ENCODE measurements around the gene TCOF1. TPM values are rescaled to one million over a fixed set of nuclear protein-coding genes. Genes with fewer than 3 reads are reported as not detected.

The TCOF1 gene
- total RNA-seq, 4 donors from 2014 or later, result 32.1 to 54.2 (median 33.1) TPM

DNA sequence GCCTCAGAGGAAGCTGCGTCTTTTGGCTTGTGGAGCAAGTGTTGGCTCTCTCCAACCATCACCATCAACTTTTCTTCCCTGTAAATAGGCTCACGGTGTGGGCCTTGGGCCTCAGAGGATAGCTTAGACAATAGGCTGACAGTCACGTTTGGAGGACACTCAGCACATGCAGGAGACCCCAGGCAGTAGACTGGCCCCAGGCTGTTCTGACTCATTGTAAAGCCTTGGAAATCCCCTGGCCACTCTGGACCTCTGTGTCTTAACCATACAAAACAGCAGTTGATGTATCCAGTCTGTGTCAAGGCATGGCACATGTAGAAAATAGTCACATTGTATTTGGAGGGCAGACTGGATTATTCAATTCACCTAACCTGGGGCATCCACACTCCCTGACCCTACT is 36.6 kb downstream of the TCOF1 start:
- WGBS, result 64% methylated on average over 2 of the region's 3 CpGs
- Histone ChIP-seq H3K4me1 (no peaks in the 10 kb centered on the region), H3K36me3 (peaks cover 98% of the 10 kb centered on the region), H3K4me3 (no peak overlapping the region), H3K27ac (no peak overlapping the region), H3K9me3 (no peaks in the 10 kb centered on the region), H3K27me3 (no peaks in the 10 kb centered on the region)
- TF ChIP-seq EP300 (IDR thresholded peaks at IDR 0.05) (no peak), POLR2AphosphoS5 (IDR thresholded peaks at IDR 0.05) (no peak), CTCF (IDR thresholded peaks at IDR 0.05) (no peak), POLR2A (IDR thresholded peaks at IDR 0.05) (no peak)
- DNase-seq (ENCODE audit: low spot score in 2 of 2), result no peak

- DNase-seq (ENCODE audit: low spot score in 2 of 2), result no peak
- H3K27me3 ChIP-seq, result no peaks in the 10 kb centered on the region
- peaks cover 98% of the 10 kb centered on the region for H3K36me3 ChIP-seq
- no peak for TF ChIP-seq CTCF (IDR thresholded peaks at IDR 0.05)
- no peak for TF ChIP-seq POLR2AphosphoS5 (IDR thresholded peaks at IDR 0.05)
- no peak for TF ChIP-seq POLR2A (IDR thresholded peaks at IDR 0.05)
- TF ChIP-seq EP300 (IDR thresholded peaks at IDR 0.05), result no peak
- WGBS, result 69% methylated on average over 13 of the region's 13 CpGs
- no peak overlapping the region for H3K27ac ChIP-seq
- H3K9me3 ChIP-seq, result no peaks in the 10 kb centered on the region
- H3K4me3 ChIP-seq, result no peak overlapping the region
- H3K4me1 ChIP-seq, result no peaks in the 10 kb centered on the region
Observed at GRCh38 chr5:150394912-150395687, 37.6 kb downstream of the TCOF1 start.

- Histone ChIP-seq H3K9me3 (no peaks in the 10 kb centered on the region), H3K27ac (no peak overlapping the region), H3K4me3 (no peak overlapping the region), H3K27me3 (no peaks in the 10 kb centered on the region), H3K36me3 (peaks cover 98% of the 10 kb centered on the region), H3K4me1 (no peaks in the 10 kb centered on the region)
- 90% methylated on average over 2 of the region's 2 CpGs for WGBS
- TF ChIP-seq EP300 (IDR thresholded peaks at IDR 0.05) (no peak), CTCF (IDR thresholded peaks at IDR 0.05) (no peak), POLR2A (IDR thresholded peaks at IDR 0.05) (no peak), POLR2AphosphoS5 (IDR thresholded peaks at IDR 0.05) (no peak)
- no peak for DNase-seq (ENCODE audit: low spot score in 2 of 2)
Observed at GRCh38 chr5:150395688-150395975, 38.1 kb downstream of the TCOF1 start.

DNA sequence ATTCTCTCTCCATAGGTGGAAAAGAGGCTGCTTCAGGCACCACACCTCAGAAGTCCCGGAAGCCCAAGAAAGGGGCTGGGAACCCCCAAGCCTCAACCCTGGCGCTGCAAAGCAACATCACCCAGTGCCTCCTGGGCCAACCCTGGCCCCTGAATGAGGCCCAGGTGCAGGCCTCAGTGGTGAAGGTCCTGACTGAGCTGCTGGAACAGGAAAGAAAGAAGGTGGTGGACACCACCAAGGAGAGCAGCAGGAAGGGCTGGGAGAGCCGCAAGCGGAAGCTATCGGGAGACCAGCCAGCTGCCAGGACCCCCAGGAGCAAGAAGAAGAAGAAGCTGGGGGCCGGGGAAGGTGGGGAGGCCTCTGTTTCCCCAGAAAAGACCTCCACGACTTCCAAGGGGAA is 38.8 kb downstream of the TCOF1 start:
- WGBS, result 95% methylated on average over 7 of the region's 7 CpGs
- Histone ChIP-seq H3K27me3 (no peaks in the 10 kb centered on the region), H3K36me3 (peaks cover 92% of the 10 kb centered on the region), H3K4me3 (no peak overlapping the region), H3K4me1 (no peaks in the 10 kb centered on the region), H3K9me3 (no peaks in the 10 kb centered on the region), H3K27ac (no peak overlapping the region)
- no peak for DNase-seq (ENCODE audit: low spot score in 2 of 2)
- TF ChIP-seq CTCF (IDR thresholded peaks at IDR 0.05) (no peak), EP300 (IDR thresholded peaks at IDR 0.05) (no peak), POLR2A (IDR thresholded peaks at IDR 0.05) (no peak), POLR2AphosphoS5 (IDR thresholded peaks at IDR 0.05) (no peak)

GRCh38 chr5:150397146-150397781 is 39.8 kb downstream of the TCOF1 start:
- peaks cover 85% of the 10 kb centered on the region for H3K36me3 ChIP-seq
- no peaks in the 10 kb centered on the region for H3K4me1 ChIP-seq
- 87% methylated on average over 14 of the region's 14 CpGs for WGBS
- no peak overlapping the region for H3K4me3 ChIP-seq
- TF ChIP-seq POLR2A (IDR thresholded peaks at IDR 0.05), result no peak
- no peak for TF ChIP-seq POLR2AphosphoS5 (IDR thresholded peaks at IDR 0.05)
- H3K27me3 ChIP-seq, result no peaks in the 10 kb centered on the region
- DNase-seq (ENCODE audit: low spot score in 2 of 2), result no peak
- H3K9me3 ChIP-seq, result no peaks in the 10 kb centered on the region
- H3K27ac ChIP-seq, result no peak overlapping the region
